ENCODE data around the gene KCNAB1. TPM values are rescaled to one million over a fixed set of nuclear protein-coding genes. Genes with fewer than 3 reads are reported as not detected.

The KCNAB1 gene
- polyA plus RNA-seq, 1 donor (not counting 4 experiments of a cell fraction or from before 2014, with no cell fraction given) = 0.03 TPM

DNA sequence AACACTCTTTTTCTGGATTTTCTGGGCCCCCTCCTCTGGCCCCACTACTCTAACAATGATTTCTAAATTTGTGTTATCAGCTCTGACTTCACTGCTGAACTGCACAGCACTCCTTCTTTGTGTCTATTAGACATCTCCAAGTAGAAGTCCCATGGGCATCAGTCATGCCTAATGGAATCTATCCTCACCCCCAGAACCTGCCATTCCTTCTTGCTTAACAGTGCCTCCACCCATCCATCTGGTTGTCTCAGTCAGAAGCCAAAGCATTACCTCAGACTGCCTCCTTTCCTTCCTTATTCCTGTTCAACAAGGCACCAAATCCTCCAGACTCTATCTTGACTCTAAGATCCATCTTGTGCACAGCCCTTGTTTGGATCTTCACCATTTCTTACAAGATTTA, 398.3 kb downstream of the KCNAB1 start:
- Histone ChIP-seq H3K27ac (ENCODE audit: control insufficient read depth, insufficient read depth, low read length) (no peak overlapping the region), H2AFZ (ENCODE audit: control insufficient read depth, low read length) (no peak overlapping the region), H3K4me2 (ENCODE audit: control insufficient read depth, extremely low read depth, insufficient read depth, low read depth, low read length) (no peak overlapping the region), H3K4me3 (ENCODE audit: control insufficient read depth in 2 of 3, extremely low read depth in 1 of 3, insufficient read depth in 2 of 3, low read depth in 1 of 3, low read length in 3 of 3) (no peak overlapping the region), H3K9me3 (ENCODE audit: control insufficient read depth, low read depth, low read length) (no peaks in the 10 kb centered on the region), H4K20me1 (ENCODE audit: control insufficient read depth, extremely low read depth, insufficient read depth, low read length) (no peaks in the 10 kb centered on the region), H3K36me3 (ENCODE audit: control insufficient read depth in 2 of 2, extremely low read depth in 1 of 2, insufficient read depth in 2 of 2, low read length in 2 of 2) (no peaks in the 10 kb centered on the region), H3K4me1 (ENCODE audit: control insufficient read depth, extremely low read depth, insufficient read depth, low read length) (no peaks in the 10 kb centered on the region), H3K79me2 (ENCODE audit: control insufficient read depth, insufficient read depth, low read length) (no peaks in the 10 kb centered on the region), H3K9ac (ENCODE audit: control insufficient read depth, extremely low read depth, insufficient read depth, low read length) (no peak overlapping the region), H3K9me1 (ENCODE audit: control insufficient read depth, extremely low read depth, insufficient read depth, low read length) (no peaks in the 10 kb centered on the region), H3K27me3 (ENCODE audit: control insufficient read depth, extremely low read depth, insufficient read depth, low read length) (no peaks in the 10 kb centered on the region)
- TF ChIP-seq EZH2 (IDR thresholded peaks at IDR 0.05; ENCODE audit: low read length) = no peak
- TF ChIP-seq, protein P1, sequence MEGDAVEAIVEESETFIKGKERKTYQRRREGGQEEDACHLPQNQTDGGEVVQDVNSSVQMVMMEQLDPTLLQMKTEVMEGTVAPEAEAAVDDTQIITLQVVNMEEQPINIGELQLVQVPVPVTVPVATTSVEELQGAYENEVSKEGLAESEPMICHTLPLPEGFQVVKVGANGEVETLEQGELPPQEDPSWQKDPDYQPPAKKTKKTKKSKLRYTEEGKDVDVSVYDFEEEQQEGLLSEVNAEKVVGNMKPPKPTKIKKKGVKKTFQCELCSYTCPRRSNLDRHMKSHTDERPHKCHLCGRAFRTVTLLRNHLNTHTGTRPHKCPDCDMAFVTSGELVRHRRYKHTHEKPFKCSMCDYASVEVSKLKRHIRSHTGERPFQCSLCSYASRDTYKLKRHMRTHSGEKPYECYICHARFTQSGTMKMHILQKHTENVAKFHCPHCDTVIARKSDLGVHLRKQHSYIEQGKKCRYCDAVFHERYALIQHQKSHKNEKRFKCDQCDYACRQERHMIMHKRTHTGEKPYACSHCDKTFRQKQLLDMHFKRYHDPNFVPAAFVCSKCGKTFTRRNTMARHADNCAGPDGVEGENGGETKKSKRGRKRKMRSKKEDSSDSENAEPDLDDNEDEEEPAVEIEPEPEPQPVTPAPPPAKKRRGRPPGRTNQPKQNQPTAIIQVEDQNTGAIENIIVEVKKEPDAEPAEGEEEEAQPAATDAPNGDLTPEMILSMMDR (optimal IDR thresholded peaks at IDR 0.05 in 1 of 3, IDR thresholded peaks at IDR 0.05 in 1 of 3, conservative IDR thresholded peaks at IDR 0.05 in 1 of 3; ENCODE audit: extremely low read depth in 1 of 3, insufficient read depth in 2 of 3, low read length in 3 of 3) = no peak
- FAIRE-seq (no peak), DNase-seq (ENCODE audit: low read depth, low spot score) (no peak)
- dilution Hi-C loops (cut with MboI; ENCODE audit: extremely low pct_ligation_motif_present, low sequenced_read_pairs) = loop anchor here (25.0 kb wide), 2 partner anchors 356 to 506 kb away; no protein-coding TSS in a partner anchor

DNA sequence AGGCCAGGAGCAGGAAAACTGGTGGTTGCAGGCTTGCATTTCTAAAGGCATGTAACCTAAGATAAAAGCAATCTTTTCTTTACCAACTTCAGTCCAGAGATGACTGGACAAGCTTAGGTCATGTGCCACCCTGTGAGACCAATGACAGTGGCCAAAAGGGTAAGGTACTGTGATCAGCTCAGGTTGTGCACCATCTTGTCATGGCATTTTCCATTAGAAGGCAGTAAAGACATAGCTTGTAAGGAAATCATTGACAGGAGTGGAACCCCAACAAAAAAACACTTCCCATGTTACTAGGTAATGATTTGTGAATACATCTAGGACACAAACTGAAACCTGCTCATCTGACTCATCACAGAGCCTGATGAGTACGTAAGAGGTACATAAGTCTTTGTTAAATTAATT, 399.4 kb downstream of the KCNAB1 start:
- no peak for DNase-seq (ENCODE audit: low read depth, low spot score)

More for the DNA sequence above, 399.4 kb downstream of the KCNAB1 start:
- Histone ChIP-seq H3K36me3 (ENCODE audit: control insufficient read depth in 2 of 2, extremely low read depth in 1 of 2, insufficient read depth in 2 of 2, low read length in 2 of 2) (no peaks in the 10 kb centered on the region), H3K27ac (ENCODE audit: control insufficient read depth, insufficient read depth, low read length) (no peak overlapping the region), H2AFZ (ENCODE audit: control insufficient read depth, low read length) (no peak overlapping the region), H3K9me3 (ENCODE audit: control insufficient read depth, low read depth, low read length) (no peaks in the 10 kb centered on the region), H3K27me3 (ENCODE audit: control insufficient read depth, extremely low read depth, insufficient read depth, low read length) (no peaks in the 10 kb centered on the region), H3K9me1 (ENCODE audit: control insufficient read depth, extremely low read depth, insufficient read depth, low read length) (no peaks in the 10 kb centered on the region), H3K4me2 (ENCODE audit: control insufficient read depth, extremely low read depth, insufficient read depth, low read depth, low read length) (no peak overlapping the region), H3K4me1 (ENCODE audit: control insufficient read depth, extremely low read depth, insufficient read depth, low read length) (no peaks in the 10 kb centered on the region), H4K20me1 (ENCODE audit: control insufficient read depth, extremely low read depth, insufficient read depth, low read length) (no peaks in the 10 kb centered on the region), H3K79me2 (ENCODE audit: control insufficient read depth, insufficient read depth, low read length) (no peaks in the 10 kb centered on the region), H3K9ac (ENCODE audit: control insufficient read depth, extremely low read depth, insufficient read depth, low read length) (no peak overlapping the region), H3K4me3 (ENCODE audit: control insufficient read depth in 2 of 3, extremely low read depth in 1 of 3, insufficient read depth in 2 of 3, low read depth in 1 of 3, low read length in 3 of 3) (no peak overlapping the region)
- dilution Hi-C loops (cut with MboI; ENCODE audit: extremely low pct_ligation_motif_present, low sequenced_read_pairs) = loop anchor here (25.0 kb wide), 2 partner anchors 357 to 507 kb away; no protein-coding TSS in a partner anchor
- no peak for FAIRE-seq
- no peak for TF ChIP-seq EZH2 (IDR thresholded peaks at IDR 0.05; ENCODE audit: low read length)
- TF ChIP-seq, protein P1 (optimal IDR thresholded peaks at IDR 0.05 in 1 of 3, IDR thresholded peaks at IDR 0.05 in 1 of 3, conservative IDR thresholded peaks at IDR 0.05 in 1 of 3; ENCODE audit: extremely low read depth in 1 of 3, insufficient read depth in 2 of 3, low read length in 3 of 3) = no peak

Data from keratinocyte (primary cell).